Fibroblast of lung (primary cell): ENCODE data around the gene PYGB. TPM values are rescaled to one million over a fixed set of nuclear protein-coding genes. Genes with fewer than 3 reads are reported as not detected.

Experiments used
- DNase-seq, 2 donors: peaks; one replicate each; pipeline versions ENCODE4 v3.0.0 to v3.0.0-alpha.2; 2010; ENCODE audit warnings: low read depth in 2 of 2
- H2AFZ ChIP-seq: 2 replicates; pipeline ENCODE4 v1.5.1; 2012; ENCODE audit warnings: low read length, control low read depth, inconsistent platforms
- H3K27ac ChIP-seq: 2 replicates; pipeline ENCODE4 v1.5.1; 2011; ENCODE audit warnings: low read length, control low read depth; ENCODE audit not compliant: insufficient read depth
- H3K27me3 ChIP-seq: 2 replicates; pipeline ENCODE4 v1.5.1; 2011; ENCODE audit warnings: mild to moderate bottlenecking, low read length; ENCODE audit not compliant: control insufficient read depth, insufficient read depth
- H3K36me3 ChIP-seq: 2 replicates; pipeline ENCODE4 v1.5.1; 2011; ENCODE audit warnings: low read length; ENCODE audit not compliant: control insufficient read depth, insufficient read depth
- H3K4me1 ChIP-seq: 2 replicates; pipeline ENCODE4 v1.5.1; 2011; ENCODE audit warnings: low read length; ENCODE audit not compliant: control insufficient read depth, insufficient read depth; ENCODE audit errors: extremely low read depth
- H3K4me2 ChIP-seq: 2 replicates; pipeline ENCODE4 v1.5.1; 2011; ENCODE audit warnings: low read length, control low read depth; ENCODE audit not compliant: insufficient read depth; ENCODE audit errors: extremely low read depth
- H3K4me3 ChIP-seq, 4 experiments: fragments of 200-600 bp in 1 of 4; sonication (generic) in 1 of 4; replicated peaks in 1 of 4; 2 replicates each; pipeline ENCODE4 v1.5.1; 2011 to 2016; ENCODE audit warnings: low read length in 4 of 4, low read depth in 3 of 4, mild to moderate bottlenecking in 3 of 4, control low read depth in 2 of 4, inconsistent platforms in 1 of 4, mixed read lengths in 1 of 4; ENCODE audit not compliant: insufficient read depth in 1 of 4; ENCODE audit errors: control extremely low read depth in 1 of 4
- H3K79me2 ChIP-seq: 2 replicates; pipeline ENCODE4 v1.5.1; 2012; ENCODE audit warnings: mild to moderate bottlenecking, low read length, inconsistent platforms; ENCODE audit not compliant: control insufficient read depth, insufficient read depth
- H3K9ac ChIP-seq: 2 replicates; pipeline ENCODE4 v1.5.1; 2011; ENCODE audit warnings: mild to moderate bottlenecking, low read length, control low read depth; ENCODE audit not compliant: insufficient read depth
- H3K9me3 ChIP-seq: 2 replicates; pipeline ENCODE4 v1.5.1; 2012; ENCODE audit warnings: low read depth, low read length; ENCODE audit not compliant: control insufficient read depth, insufficient read depth
- H4K20me1 ChIP-seq: 2 replicates; pipeline ENCODE4 v1.5.1; 2011; ENCODE audit warnings: low read length; ENCODE audit not compliant: control insufficient read depth, insufficient read depth; ENCODE audit errors: extremely low read depth
- CTCF ChIP-seq, 2 donors: IDR thresholded peaks in 1 of 2; conservative IDR thresholded peaks in 1 of 2; 1 replicate in 1 of 2; 2 replicates in 1 of 2; pipeline ENCODE4 v1.5.1; 2011 to 2012; ENCODE audit warnings: low read length in 2 of 2, control low read depth in 1 of 2, inconsistent platforms in 1 of 2, low read depth in 1 of 2, mild to moderate bottlenecking in 1 of 2
- EZH2 ChIP-seq: IDR thresholded peaks from 2 replicates; pipeline ENCODE4 v1.5.1; 2012; ENCODE audit warnings: low read length, control low read depth, mild to moderate bottlenecking; ENCODE audit errors: missing control alignments
- polyA plus RNA-seq, 2 donors: library from polyadenylated mRNA; depleted of rRNA in 1 of 2; stranded (reverse) in 1 of 2; unstranded in 1 of 2; fragments of >200 nt; gene quantifications; 2 replicates each; pipeline ENCODE4 v1.2.1, GENCODE V29; 2011 to 2012; ENCODE audit warnings: missing spikeins in 1 of 2
- total RNA-seq: library from RNA; depleted of rRNA; stranded (reverse); fragments of >200 nt; gene quantifications from 2 replicates; pipeline ENCODE4 v1.2.1, GENCODE V29; 2014

The PYGB gene
- total and polyA plus RNA-seq, 2 donors (not counting 1 experiment from before 2014, with no cell fraction given): 37.0 to 89.5 TPM

GRCh38 chr20:25321262-25321831 lies 73.5 kb downstream of the PYGB start:
- DNase-seq: no peak
- peaks cover 9% of the 10 kb centered on the region for H3K36me3 ChIP-seq
- TF ChIP-seq EZH2: no peak
- no peak for TF ChIP-seq CTCF (conservative IDR thresholded peaks at IDR 0.05 in 1 of 2, IDR thresholded peaks at IDR 0.05 in 1 of 2; ENCODE audit: low read depth in 1 of 2, low read length in 2 of 2)
- H4K20me1 ChIP-seq: no peaks in the 10 kb centered on the region
- H2AFZ ChIP-seq: no peak overlapping the region
- H3K4me2 ChIP-seq: no peak overlapping the region
- no peaks in the 10 kb centered on the region for H3K4me1 ChIP-seq
- peaks cover 12% of the 10 kb centered on the region for H3K79me2 ChIP-seq
- H3K27me3 ChIP-seq: no peaks in the 10 kb centered on the region
- no peaks in the 10 kb centered on the region for H3K9me3 ChIP-seq
- H3K9ac ChIP-seq: no peak overlapping the region
- no peak overlapping the region for H3K27ac ChIP-seq
- H3K4me3 ChIP-seq: no peak overlapping the region

- H3K27me3 ChIP-seq: no peaks in the 10 kb centered on the region
- peaks cover 12% of the 10 kb centered on the region for H3K79me2 ChIP-seq
- H3K27ac ChIP-seq: no peak overlapping the region
- H4K20me1 ChIP-seq: no peaks in the 10 kb centered on the region
- H3K36me3 ChIP-seq: peaks cover 9% of the 10 kb centered on the region
- no peak overlapping the region for H3K4me2 ChIP-seq
- no peaks in the 10 kb centered on the region for H3K9me3 ChIP-seq
- no peak overlapping the region for H2AFZ ChIP-seq
- no peaks in the 10 kb centered on the region for H3K4me1 ChIP-seq
- no peak overlapping the region for H3K4me3 ChIP-seq
- TF ChIP-seq EZH2 (no peak), CTCF (conservative IDR thresholded peaks at IDR 0.05 in 1 of 2, IDR thresholded peaks at IDR 0.05 in 1 of 2; ENCODE audit: low read depth in 1 of 2, low read length in 2 of 2) (no peak)
- H3K9ac ChIP-seq: no peak overlapping the region
- DNase-seq: no peak
Measured at GRCh38 chr20:25321991-25322390, 74.1 kb downstream of the PYGB start.

GRCh38 chr20:25323496-25324246 lies 75.8 kb downstream of the PYGB start:
- no peaks in the 10 kb centered on the region for H3K9me3 ChIP-seq
- DNase-seq: no peak
- no peaks in the 10 kb centered on the region for H3K27me3 ChIP-seq
- H3K4me1 ChIP-seq: peaks cover under 1% of the 10 kb centered on the region
- peaks cover 9% of the 10 kb centered on the region for H3K36me3 ChIP-seq
- no peak overlapping the region for H3K9ac ChIP-seq
- H3K27ac ChIP-seq: no peak overlapping the region
- no peak overlapping the region for H3K4me2 ChIP-seq
- H2AFZ ChIP-seq: no peak overlapping the region
- H4K20me1 ChIP-seq: no peaks in the 10 kb centered on the region
- H3K4me3 ChIP-seq: no peak overlapping the region
- TF ChIP-seq CTCF (conservative IDR thresholded peaks at IDR 0.05 in 1 of 2, IDR thresholded peaks at IDR 0.05 in 1 of 2; ENCODE audit: low read depth in 1 of 2, low read length in 2 of 2): no peak
- TF ChIP-seq EZH2: no peak
- peaks cover 17% of the 10 kb centered on the region for H3K79me2 ChIP-seq
